HG03565 (cell line): ENCODE data around the gene KCNJ15.

Experiments
- ATAC-seq: cut with Tn5 transposase; IDR thresholded peaks from one replicate; pipeline ENCODE4 v1.9.1; 2021; ENCODE audit warnings: mild to moderate bottlenecking, moderate library complexity; ENCODE audit not compliant: unreplicated experiment

The KCNJ15 gene

GRCh38 chr21:38267991-38268863, 11.4 kb downstream of the KCNJ15 start:
- ATAC-seq: no peak

GRCh38 chr21:38268864-38269575, 12.2 kb downstream of the KCNJ15 start:
- peak; percentile 18 for ATAC-seq

GRCh38 chr21:38269576-38269936, 12.8 kb downstream of the KCNJ15 start:
- ATAC-seq: peak; percentile 73

- ATAC-seq: no peak
Measured at GRCh38 chr21:38272215-38272614, 15.4 kb downstream of the KCNJ15 start.

- ATAC-seq: no peak
Measured at GRCh38 chr21:38273745-38274542, 17.2 kb downstream of the KCNJ15 start.

GRCh38 chr21:38277501-38278131, 20.8 kb downstream of the KCNJ15 start:
- ATAC-seq: no peak

GRCh38 chr21:38280454-38280853, 23.7 kb downstream of the KCNJ15 start:
- ATAC-seq: no peak

- ATAC-seq: no peak
Measured at GRCh38 chr21:38280867-38281266, 24.1 kb downstream of the KCNJ15 start.

- ATAC-seq: no peak
Measured at GRCh38 chr21:38282921-38283320, 26.1 kb downstream of the KCNJ15 start.

GRCh38 chr21:38284216-38284615, 27.4 kb downstream of the KCNJ15 start:
- ATAC-seq: no peak

- no peak for ATAC-seq
Measured at GRCh38 chr21:38286739-38287471, 30.1 kb downstream of the KCNJ15 start.

GRCh38 chr21:38287476-38287875, 30.7 kb downstream of the KCNJ15 start:
- no peak for ATAC-seq

- no peak for ATAC-seq
Measured at GRCh38 chr21:38289705-38290485, 33.1 kb downstream of the KCNJ15 start.

GRCh38 chr21:38290809-38291208, 34.0 kb downstream of the KCNJ15 start:
- ATAC-seq: no peak

GRCh38 chr21:38291874-38292273, 35.1 kb downstream of the KCNJ15 start:
- no peak for ATAC-seq

GRCh38 chr21:38293113-38293512, 36.3 kb downstream of the KCNJ15 start:
- ATAC-seq: no peak

GRCh38 chr21:38293765-38294164, 37.0 kb downstream of the KCNJ15 start:
- ATAC-seq: no peak

GRCh38 chr21:38294609-38295008, 37.8 kb downstream of the KCNJ15 start:
- no peak for ATAC-seq

GRCh38 chr21:38295997-38296764, 39.4 kb downstream of the KCNJ15 start:
- no peak for ATAC-seq
